HEK293 (cell line): ENCODE results near the gene CYB561A3.

Experiments used
- CTCF ChIA-PET: fragments of 350-600 bp; formaldehyde crosslinking; extraction: SDS; loops from one replicate; lab custom pipeline; 2021; ENCODE audit warnings: antibody characterized with exemption; lab: Yijun Ruan, JAX
- POLR2A ChIA-PET: fragments of 300-600 bp; formaldehyde crosslinking; extraction: SDS; loops from one replicate; lab custom pipeline; 2020; ENCODE audit warnings: antibody characterized with exemption, inconsistent platforms; lab: Yijun Ruan, JAX
- H3K27ac ChIP-seq: fragments of 200-500 bp; sonication (Bioruptor generic); 2 replicates; pipeline ENCODE4 v1.5.1; 2014; ENCODE audit warnings: low read depth, low read length, control low read depth, inconsistent platforms; ENCODE audit errors: extremely low read depth
- H3K36me3 ChIP-seq, 2 experiments: fragments of 200-500 bp in 1 of 2; sonication (Bioruptor generic) in 1 of 2; 1 replicate in 1 of 2; 2 replicates in 1 of 2; pipeline ENCODE4 v1.5.1; 2014 to 2017; ENCODE audit warnings: inconsistent platforms in 2 of 2, low read length in 2 of 2; ENCODE audit not compliant: control insufficient read depth in 2 of 2, insufficient read depth in 1 of 2
- H3K4me1 ChIP-seq: fragments of 200-500 bp; sonication (Bioruptor generic); 2 replicates; pipeline ENCODE4 v1.5.1; 2014; ENCODE audit warnings: mild to moderate bottlenecking, low read length, inconsistent platforms; ENCODE audit not compliant: control insufficient read depth, insufficient read depth
- H3K4me3 ChIP-seq: 2 replicates; pipeline ENCODE4 v1.5.1; 2011; ENCODE audit warnings: low read depth, mild to moderate bottlenecking, control low read depth, low read length, moderate library complexity
- H3K9me3 ChIP-seq: fragments of 200-500 bp; sonication (Bioruptor generic); 2 replicates; pipeline ENCODE4 v1.5.1; 2014; ENCODE audit warnings: low read depth, low read length, inconsistent platforms; ENCODE audit not compliant: control insufficient read depth, insufficient read depth
- ATF2 ChIP-seq: fragments of 450-650 bp; formaldehyde crosslinking; IDR thresholded peaks from 2 replicates; pipeline ENCODE4 v1.5.1; 2016; ENCODE audit warnings: missing biosample characterization, missing genetic modification characterization, low read depth
- CTCF ChIP-seq: fragments of 450-650 bp; formaldehyde crosslinking; IDR thresholded peaks from 2 replicates; pipeline ENCODE4 v1.5.1; 2016; ENCODE audit warnings: missing biosample characterization, missing genetic modification characterization
- KLF10 ChIP-seq: fragments of 450-650 bp; IDR thresholded peaks from 2 replicates; pipeline ENCODE4 v1.5.1; 2018; ENCODE audit warnings: missing biosample characterization, mild to moderate bottlenecking, missing genetic modification characterization
- PRDM2 ChIP-seq: fragments of 450-650 bp; formaldehyde crosslinking; IDR thresholded peaks from 2 replicates; pipeline ENCODE4 v1.5.1; 2016; ENCODE audit warnings: missing biosample characterization, missing genetic modification characterization, borderline replicate concordance
- ZBTB20 ChIP-seq: fragments of 450-650 bp; formaldehyde crosslinking; IDR thresholded peaks from 2 replicates; pipeline ENCODE4 v1.5.1; 2016; ENCODE audit warnings: missing biosample characterization, missing genetic modification characterization
- ZBTB6 ChIP-seq: fragments of 450-650 bp; formaldehyde crosslinking; IDR thresholded peaks from 2 replicates; pipeline ENCODE4 v1.5.1; 2017; ENCODE audit warnings: missing biosample characterization, missing genetic modification characterization
- ZNF175 ChIP-seq: fragments of 450-650 bp; formaldehyde crosslinking; IDR thresholded peaks from 2 replicates; pipeline ENCODE4 v1.5.1; 2016; ENCODE audit warnings: missing biosample characterization, missing genetic modification characterization
- ZNF19 ChIP-seq: fragments of 450-650 bp; formaldehyde crosslinking; IDR thresholded peaks from 2 replicates; pipeline ENCODE4; 2016; ENCODE audit warnings: missing biosample characterization, missing genetic modification characterization, low read depth
- ZNF221 ChIP-seq: fragments of 450-650 bp; formaldehyde crosslinking; IDR thresholded peaks from 2 replicates; pipeline ENCODE4 v1.5.1; 2017; ENCODE audit warnings: missing biosample characterization, missing genetic modification characterization, borderline replicate concordance
- ZNF362 ChIP-seq: fragments of 450-650 bp; formaldehyde crosslinking; IDR thresholded peaks from 2 replicates; pipeline ENCODE4 v1.5.1; 2016; ENCODE audit warnings: missing biosample characterization, missing genetic modification characterization
- ZNF37A ChIP-seq: fragments of 450-650 bp; IDR thresholded peaks from 2 replicates; pipeline ENCODE4 v1.5.1; 2018; ENCODE audit warnings: missing biosample characterization, missing genetic modification characterization
- ZNF48 ChIP-seq: fragments of 450-650 bp; formaldehyde crosslinking; IDR thresholded peaks from 2 replicates; pipeline ENCODE4 v1.5.1; 2016; ENCODE audit warnings: missing biosample characterization, missing genetic modification characterization
- ZNF513 ChIP-seq: fragments of 450-650 bp; IDR thresholded peaks from 2 replicates; pipeline ENCODE4 v1.5.1; 2018; ENCODE audit warnings: missing biosample characterization, missing genetic modification characterization
- ZNF514 ChIP-seq: fragments of 450-650 bp; formaldehyde crosslinking; IDR thresholded peaks from 2 replicates; pipeline ENCODE4 v1.5.1; 2016; ENCODE audit warnings: missing biosample characterization, missing genetic modification characterization
- ZNF571 ChIP-seq: fragments of 450-650 bp; formaldehyde crosslinking; IDR thresholded peaks from 2 replicates; pipeline ENCODE4 v1.5.0; 2017; ENCODE audit warnings: missing biosample characterization, missing genetic modification characterization
- ZNF580 ChIP-seq: fragments of 450-650 bp; formaldehyde crosslinking; IDR thresholded peaks from 2 replicates; pipeline ENCODE4 v1.5.1; 2016; ENCODE audit warnings: missing biosample characterization, missing genetic modification characterization
- ZNF639 ChIP-seq: fragments of 450-650 bp; formaldehyde crosslinking; IDR thresholded peaks from 2 replicates; pipeline ENCODE4 v1.5.1; 2016; ENCODE audit warnings: missing biosample characterization, missing genetic modification characterization
- ZNF664 ChIP-seq: fragments of 450-650 bp; formaldehyde crosslinking; IDR thresholded peaks from 2 replicates; pipeline ENCODE4 v1.5.1; 2016; ENCODE audit warnings: missing biosample characterization, missing genetic modification characterization
- ZNF701 ChIP-seq: fragments of 450-650 bp; formaldehyde crosslinking; IDR thresholded peaks from 2 replicates; pipeline ENCODE4 v1.5.1; 2016; ENCODE audit warnings: missing biosample characterization, missing genetic modification characterization
- ZNF76 ChIP-seq: fragments of 450-650 bp; formaldehyde crosslinking; IDR thresholded peaks from 2 replicates; pipeline ENCODE4; 2016; ENCODE audit warnings: low read depth, missing biosample characterization, missing genetic modification characterization, borderline replicate concordance

The CYB561A3 gene

GRCh38 chr11:61404103-61404502 is 42.4 kb upstream of the CYB561A3 start (continued):
- TF ChIP-seq ZNF19 (tag by site-specific recombination), result no peak
- no peak for TF ChIP-seq ZNF221 (tag by site-specific recombination)
- TF ChIP-seq ZNF48, result no peak
- no peak for TF ChIP-seq ZBTB20
- TF ChIP-seq KLF10 (tag by site-specific recombination), result no peak
- TF ChIP-seq ZNF175 (tag by site-specific recombination), result no peak

- H3K9me3 ChIP-seq, result no peaks in the 10 kb centered on the region
- no peak overlapping the region for H3K27ac ChIP-seq
- TF ChIP-seq ZNF76 (tag by site-specific recombination) (no peak), ZNF639 (tag by site-specific recombination) (no peak), ZNF701 (tag by site-specific recombination) (no peak), ZNF664 (tag by site-specific recombination) (no peak), ZNF580 (tag by site-specific recombination) (no peak), PRDM2 (no peak), ZNF37A (tag by site-specific recombination) (no peak), ZNF514 (tag by site-specific recombination) (no peak), ATF2 (no peak), ZNF513 (tag by site-specific recombination) (no peak), ZBTB6 (no peak), ZNF362 (tag by site-specific recombination) (no peak), ZNF571 (tag by site-specific recombination) (no peak), CTCF (tag by site-specific recombination) (no peak)
- TF ChIP-seq, all 188 proteins: peak for 0
- Histone ChIP-seq H3K36me3 (peaks cover 14 to 82% of the 10 kb centered on the region in 2 experiments), H3K4me1 (no peaks in the 10 kb centered on the region), H3K4me3 (no peak overlapping the region)
- CTCF ChIA-PET, result interaction anchor here (1.2 kb wide), 1 partner anchor 11 kb away, joined by 4 read pairs; the partner anchor contains the start of gene TMEM216
- POLR2A ChIA-PET, result no interaction called here
Measured at GRCh38 chr11:61403658-61404057, 42.0 kb upstream of the CYB561A3 start.
